Stimulated activated CD8-positive, alpha-beta memory T cell treated with anti-CD3 and anti-CD28 coated beads, Interleukin-7, amount 100 ng/mL, for 4 hours (primary cell): ENCODE data around the gene UBAC1.
"Not testable (repeated sequence)": the region's sequence is repeated elsewhere in the genome, so short reads cannot be mapped to it uniquely, and the experiment has no call there.

Experiments used
- DNase-seq, 2 donors: peaks; one replicate each; pipeline ENCODE4 v3.0.0-alpha.2; 2020; ENCODE audit warnings: low read depth in 2 of 2

UBAC1 gene

GRCh38 chr9:135960411-135961276 is 529 bp downstream of the UBAC1 start:
- DNase-seq = no peak

- no peak for DNase-seq
Observed at GRCh38 chr9:135959814-135960213, 1.4 kb downstream of the UBAC1 start.

- DNase-seq = no peak
Observed at GRCh38 chr9:135958485-135958884, 2.7 kb downstream of the UBAC1 start.

- DNase-seq = no peak
Observed at GRCh38 chr9:135957431-135957830, 3.7 kb downstream of the UBAC1 start.

- DNase-seq = no peak
Observed at GRCh38 chr9:135956802-135957174, 4.4 kb downstream of the UBAC1 start.

GRCh38 chr9:135955934-135956801 is 5.0 kb downstream of the UBAC1 start:
- DNase-seq = no peak

- DNase-seq = no peak
Observed at GRCh38 chr9:135952664-135953206, 8.4 kb downstream of the UBAC1 start.

- DNase-seq = no peak
Observed at GRCh38 chr9:135951889-135952663, 9.1 kb downstream of the UBAC1 start.

- not testable (repeated sequence) for DNase-seq
Observed at GRCh38 chr9:135951310-135951709, 9.9 kb downstream of the UBAC1 start.

GRCh38 chr9:135950841-135951240 is 10.3 kb downstream of the UBAC1 start:
- not testable (repeated sequence) for DNase-seq

GRCh38 chr9:135950135-135950682 is 11.0 kb downstream of the UBAC1 start:
- DNase-seq = no peak

- DNase-seq = no peak
Observed at GRCh38 chr9:135949501-135950134, 11.6 kb downstream of the UBAC1 start.

- no peak for DNase-seq
Observed at GRCh38 chr9:135948968-135949367, 12.2 kb downstream of the UBAC1 start.

GRCh38 chr9:135948446-135948845 is 12.7 kb downstream of the UBAC1 start:
- no peak for DNase-seq

- DNase-seq = no peak
Observed at GRCh38 chr9:135947582-135947981, 13.6 kb downstream of the UBAC1 start.

- not testable (repeated sequence) for DNase-seq
Observed at GRCh38 chr9:135947105-135947504, 14.1 kb downstream of the UBAC1 start.

GRCh38 chr9:135946392-135946994 is 14.7 kb downstream of the UBAC1 start:
- DNase-seq = no peak

- DNase-seq = no peak
Observed at GRCh38 chr9:135945969-135946368, 15.2 kb downstream of the UBAC1 start.

GRCh38 chr9:135944444-135945252 is 16.5 kb downstream of the UBAC1 start:
- no peak for DNase-seq

- not testable (repeated sequence) for DNase-seq
Observed at GRCh38 chr9:135943604-135944003, 17.6 kb downstream of the UBAC1 start.
